ENCODE results near the gene MYOCOS. TPM values are rescaled to one million over a fixed set of nuclear protein-coding genes. Genes with fewer than 3 reads are reported as not detected.

MYOCOS gene, protein sequence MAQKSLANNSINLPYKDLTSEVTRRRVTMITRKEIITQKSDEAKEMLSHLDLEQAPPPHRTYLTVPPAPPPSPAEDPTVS
- not detected for total RNA-seq

DNA sequence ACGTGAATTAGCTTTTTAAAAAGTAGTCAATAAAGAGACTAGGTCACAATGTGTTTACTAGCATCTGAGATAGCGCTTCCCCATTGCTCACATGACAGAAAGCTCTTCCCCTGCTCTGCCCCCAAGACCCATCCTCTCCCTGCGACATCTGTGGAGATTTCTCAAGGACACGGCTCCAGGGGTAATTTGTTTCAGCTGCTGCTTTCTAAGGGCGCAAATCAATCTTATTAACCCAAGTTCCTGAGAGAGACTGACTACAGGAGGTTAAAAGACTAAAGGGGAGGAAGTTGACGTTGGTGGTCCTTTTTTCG, at the start of gene MYOCOS:
Gene MYOCOS (plus strand): TSS at position 92 of the 311 bp plus-strand sequence. CDS start 1,641 bp downstream, outside the sequence.
- Histone ChIP-seq H3K27me3 (no peaks in the 10 kb centered on the region), H3K9me3 (no peaks in the 10 kb centered on the region), H3K36me3 (no peaks in the 10 kb centered on the region), H3K4me1 (no peaks in the 10 kb centered on the region), H3K4me3 (no peak within 1 kb of the TSS), H3K27ac (no peak within 1 kb of the TSS)
- TF ChIP-seq POLR2A (IDR thresholded peaks at IDR 0.05), result no peak
- TF ChIP-seq, protein P1, sequence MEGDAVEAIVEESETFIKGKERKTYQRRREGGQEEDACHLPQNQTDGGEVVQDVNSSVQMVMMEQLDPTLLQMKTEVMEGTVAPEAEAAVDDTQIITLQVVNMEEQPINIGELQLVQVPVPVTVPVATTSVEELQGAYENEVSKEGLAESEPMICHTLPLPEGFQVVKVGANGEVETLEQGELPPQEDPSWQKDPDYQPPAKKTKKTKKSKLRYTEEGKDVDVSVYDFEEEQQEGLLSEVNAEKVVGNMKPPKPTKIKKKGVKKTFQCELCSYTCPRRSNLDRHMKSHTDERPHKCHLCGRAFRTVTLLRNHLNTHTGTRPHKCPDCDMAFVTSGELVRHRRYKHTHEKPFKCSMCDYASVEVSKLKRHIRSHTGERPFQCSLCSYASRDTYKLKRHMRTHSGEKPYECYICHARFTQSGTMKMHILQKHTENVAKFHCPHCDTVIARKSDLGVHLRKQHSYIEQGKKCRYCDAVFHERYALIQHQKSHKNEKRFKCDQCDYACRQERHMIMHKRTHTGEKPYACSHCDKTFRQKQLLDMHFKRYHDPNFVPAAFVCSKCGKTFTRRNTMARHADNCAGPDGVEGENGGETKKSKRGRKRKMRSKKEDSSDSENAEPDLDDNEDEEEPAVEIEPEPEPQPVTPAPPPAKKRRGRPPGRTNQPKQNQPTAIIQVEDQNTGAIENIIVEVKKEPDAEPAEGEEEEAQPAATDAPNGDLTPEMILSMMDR (IDR thresholded peaks at IDR 0.05), result no peak
- DNase-seq, result no peak

DNA sequence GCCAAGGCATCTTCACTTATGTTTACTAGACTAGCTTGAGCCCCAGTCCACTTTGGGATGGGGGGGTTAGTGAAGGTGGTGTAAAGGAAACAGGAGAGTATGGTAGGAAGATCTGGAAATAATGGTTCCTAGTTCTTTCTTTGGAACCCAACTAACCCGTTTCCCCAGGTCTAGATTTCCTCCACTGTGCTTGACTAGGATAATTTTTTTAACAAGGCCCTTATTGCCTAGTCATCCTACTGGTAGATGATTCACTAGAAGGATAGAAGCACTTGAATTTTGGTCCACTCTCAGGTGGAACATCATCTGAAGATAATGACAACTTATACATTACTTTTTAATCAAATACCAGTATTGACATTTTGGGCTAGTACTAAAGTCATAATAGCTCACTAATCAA, 45.9 kb upstream of the MYOCOS start:
- H3K36me3 ChIP-seq, result peaks cover 0 to 78% (median 0%) of the 10 kb centered on the region in 3 donors

DNA sequence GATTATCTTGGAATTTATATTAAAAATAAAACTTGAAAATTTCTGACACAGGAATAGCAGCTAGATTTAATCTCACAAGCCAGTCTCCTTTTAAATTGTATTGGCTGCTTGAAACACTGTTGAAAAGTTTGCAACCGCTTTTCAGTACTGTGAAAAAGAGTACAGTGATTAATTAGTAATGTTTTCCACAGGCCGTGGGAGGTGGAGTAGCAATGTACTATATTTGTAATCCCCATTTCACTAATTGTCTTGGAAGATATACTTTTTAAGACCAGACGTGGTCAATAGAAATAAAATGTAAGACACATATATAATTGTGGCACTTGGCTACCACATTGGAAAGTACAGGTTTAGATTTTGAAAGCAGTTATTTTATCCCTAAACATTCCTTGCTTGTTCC, 40.8 kb upstream of the MYOCOS start:
- Histone ChIP-seq H3K27ac (no peak overlapping the region), H3K36me3 (peaks cover 0 to 87% (median 4%) of the 10 kb centered on the region in 3 donors), H3K9me3 (no peaks in the 10 kb centered on the region), H3K27me3 (no peaks in the 10 kb centered on the region), H3K4me3 (no peak overlapping the region), H3K4me1 (no peaks in the 10 kb centered on the region)
- no peak for DNase-seq
- TF ChIP-seq, protein P1 (IDR thresholded peaks at IDR 0.05), result no peak
- TF ChIP-seq POLR2A (IDR thresholded peaks at IDR 0.05), result no peak

More for the DNA sequence above, 45.9 kb upstream of the MYOCOS start:
- H3K4me1 ChIP-seq, result no peaks in the 10 kb centered on the region
- H3K9me3 ChIP-seq, result no peaks in the 10 kb centered on the region
- no peak for TF ChIP-seq POLR2A (IDR thresholded peaks at IDR 0.05)
- TF ChIP-seq, protein P1 (IDR thresholded peaks at IDR 0.05), result no peak
- no peaks in the 10 kb centered on the region for H3K27me3 ChIP-seq
- DNase-seq, result no peak
- H3K4me3 ChIP-seq, result no peak overlapping the region
- H3K27ac ChIP-seq, result no peak overlapping the region

DNA sequence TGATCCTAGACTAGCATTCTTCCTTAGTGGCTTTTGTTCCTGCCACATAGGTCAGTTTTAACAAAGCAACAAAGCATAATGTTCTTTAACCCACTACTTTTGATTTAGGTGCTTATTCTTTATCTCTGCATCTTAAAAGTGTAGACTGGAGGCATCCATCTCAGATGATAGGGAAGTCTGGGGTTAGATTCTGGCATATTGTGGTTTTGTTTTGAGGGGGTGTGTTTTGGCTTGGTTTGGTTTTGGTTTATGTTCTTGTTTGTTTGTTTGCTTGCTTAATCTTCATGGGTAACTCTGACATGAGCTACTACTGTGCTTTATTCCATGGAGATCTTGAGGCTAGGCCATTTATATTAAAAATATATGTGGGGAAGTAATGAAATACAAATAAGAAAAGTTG, 40.3 kb upstream of the MYOCOS start:
- DNase-seq, result no peak
- Histone ChIP-seq H3K36me3 (peaks cover 0 to 87% (median 4%) of the 10 kb centered on the region in 3 donors), H3K27me3 (no peaks in the 10 kb centered on the region), H3K4me1 (no peaks in the 10 kb centered on the region), H3K9me3 (no peaks in the 10 kb centered on the region), H3K4me3 (no peak overlapping the region), H3K27ac (no peak overlapping the region)
- TF ChIP-seq POLR2A (IDR thresholded peaks at IDR 0.05), result no peak
- TF ChIP-seq, protein P1 (IDR thresholded peaks at IDR 0.05), result no peak

DNA sequence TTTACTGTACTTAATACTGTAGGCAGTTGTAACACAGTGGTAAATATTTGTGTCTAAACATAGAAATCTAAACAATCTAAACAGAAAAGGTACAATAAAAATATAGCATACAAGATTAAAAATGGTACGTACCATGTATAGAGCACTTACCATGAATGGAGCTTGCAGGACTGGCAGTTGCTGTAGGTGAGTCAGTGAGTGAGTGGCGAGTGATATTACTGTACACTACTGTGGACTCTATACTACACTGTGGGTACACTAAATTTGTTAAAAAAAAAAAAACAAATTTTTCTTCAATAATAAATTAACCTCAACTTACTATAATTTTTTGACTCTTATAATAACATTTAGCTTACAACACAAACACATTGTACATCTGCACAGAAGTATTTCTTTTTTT, 39.5 kb upstream of the MYOCOS start:
- TF ChIP-seq, protein P1 (IDR thresholded peaks at IDR 0.05), result no peak
- TF ChIP-seq POLR2A (IDR thresholded peaks at IDR 0.05), result no peak
- H3K4me1 ChIP-seq, result no peaks in the 10 kb centered on the region
- DNase-seq, result no peak
- H3K36me3 ChIP-seq, result peaks cover 0 to 87% (median 4%) of the 10 kb centered on the region in 3 donors
- no peaks in the 10 kb centered on the region for H3K9me3 ChIP-seq
- H3K4me3 ChIP-seq, result no peak overlapping the region
- no peaks in the 10 kb centered on the region for H3K27me3 ChIP-seq
- no peak overlapping the region for H3K27ac ChIP-seq
